GM19099 (cell line): ENCODE data around the gene MBD3.

Experiments used
- POLR2A ChIP-seq: IDR thresholded peaks from 3 replicates; pipeline ENCODE4 v1.6.1; 2011; ENCODE audit warnings: low read depth; ENCODE audit not compliant: insufficient read length; ENCODE audit errors: extremely low read depth

Gene MBD3

DNA sequence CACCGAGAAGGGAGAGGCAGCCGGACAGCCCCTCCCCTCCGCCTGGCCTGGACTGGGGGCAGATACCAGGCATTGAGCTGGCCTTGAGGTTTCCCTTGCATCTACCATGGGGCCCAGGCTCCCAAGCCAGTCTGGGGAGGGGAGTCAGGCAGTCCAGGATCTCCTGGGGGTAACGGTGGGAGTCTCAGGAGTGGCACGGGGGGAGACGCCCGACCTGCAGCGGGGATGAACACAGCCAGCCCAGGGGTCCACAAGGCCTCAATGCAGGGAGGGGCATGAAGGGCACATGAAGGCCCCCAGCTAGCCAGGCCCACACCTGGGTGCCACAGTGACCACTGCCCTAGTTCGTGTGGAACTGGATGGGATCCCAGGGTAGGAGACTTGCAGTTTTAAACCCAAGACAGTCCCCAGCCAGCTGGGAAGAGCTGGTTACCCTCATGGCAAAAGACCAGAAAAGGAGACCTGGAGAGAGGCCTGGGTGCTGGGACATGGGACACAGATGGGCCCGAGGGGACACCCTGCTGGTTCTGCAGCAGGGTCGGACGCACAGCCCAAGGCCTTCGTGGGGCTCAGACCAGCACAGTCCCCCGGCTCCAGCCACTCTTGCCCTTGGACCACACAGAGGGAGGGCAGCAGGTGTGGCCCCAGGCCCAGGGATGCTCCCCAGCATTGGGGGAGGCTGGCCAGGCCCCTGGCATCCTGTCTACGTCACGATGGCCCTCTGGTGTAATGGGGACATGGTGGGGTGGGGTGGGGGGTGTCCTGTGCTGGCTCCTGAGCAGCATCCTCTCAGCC is 17.2 kb upstream of the MBD3 start:
- no peak for TF ChIP-seq POLR2A

DNA sequence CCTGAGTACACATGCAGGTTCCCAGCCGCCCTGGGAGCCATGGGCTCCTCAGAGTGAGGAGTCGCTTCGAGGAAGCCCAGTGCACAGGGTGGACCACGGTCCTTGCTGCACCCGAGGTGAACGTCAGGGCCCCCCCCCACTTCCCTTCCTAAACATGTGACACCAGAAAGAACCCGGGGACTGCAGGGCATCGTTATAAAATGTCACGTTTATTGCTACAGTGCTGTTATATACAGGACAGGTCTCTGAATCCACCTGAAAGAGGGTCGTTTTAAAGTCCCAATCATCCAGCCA is 16.4 kb upstream of the MBD3 start:
- TF ChIP-seq POLR2A: no peak

DNA sequence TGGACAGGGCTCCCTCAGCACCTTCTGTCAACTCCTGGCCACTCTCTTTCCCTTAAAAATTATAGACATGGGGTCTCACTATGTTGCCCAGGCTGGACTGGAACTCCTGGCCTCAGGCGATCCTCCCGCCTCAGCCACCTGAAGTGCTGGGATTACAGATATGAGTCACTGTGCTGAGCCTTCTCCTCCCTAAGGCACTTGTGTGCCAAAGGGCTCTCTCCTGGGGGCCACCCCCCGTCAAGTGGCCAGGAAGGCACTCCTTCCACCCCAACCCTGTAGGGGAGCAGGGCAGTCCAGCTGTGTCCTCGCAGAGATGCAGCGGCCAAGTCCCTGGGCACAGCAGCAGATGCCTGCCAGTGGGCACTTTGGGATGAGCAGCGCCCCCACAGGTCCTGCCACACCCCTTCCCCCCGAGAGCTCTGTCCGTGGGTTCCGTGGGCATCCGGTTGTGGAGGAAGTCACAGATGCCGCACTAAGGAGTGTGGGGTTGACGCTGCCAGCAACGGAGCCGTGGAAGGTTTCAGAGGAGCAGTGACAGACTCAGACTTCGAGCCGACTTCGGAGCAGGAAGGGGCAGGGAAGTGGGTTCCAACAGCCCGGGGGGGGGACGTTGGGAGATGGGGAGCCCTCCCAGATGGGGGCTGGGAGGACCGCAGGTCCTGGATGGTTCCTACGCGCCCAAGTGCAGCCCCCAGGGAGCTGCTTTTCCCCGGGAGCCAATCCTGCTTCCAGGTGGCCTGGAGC is 15.9 kb upstream of the MBD3 start:
- no peak for TF ChIP-seq POLR2A

DNA sequence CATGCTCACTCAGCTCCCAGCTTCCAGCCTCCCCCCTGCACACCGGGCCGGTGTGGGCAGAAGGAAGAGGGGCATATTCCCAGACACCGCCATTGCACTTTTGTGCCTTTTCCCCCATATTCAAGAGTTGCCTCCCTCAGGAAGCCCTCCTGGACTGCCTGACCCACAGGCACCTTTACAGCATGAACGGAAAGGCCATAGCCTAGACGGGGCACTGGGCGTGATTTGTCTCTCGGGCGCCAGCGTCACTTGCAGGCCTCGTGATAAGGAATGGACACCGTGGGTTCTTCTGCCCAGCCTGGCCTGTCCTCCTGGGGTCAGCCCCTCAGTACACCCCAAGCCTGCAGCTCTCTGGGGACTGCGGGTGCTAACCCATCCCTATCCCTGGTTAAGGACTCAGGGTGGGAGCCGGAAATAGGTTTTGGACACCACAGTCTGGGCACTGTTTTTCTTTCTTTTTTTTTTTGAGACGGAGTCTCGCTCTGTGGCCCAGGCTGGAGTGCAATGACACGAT is 13.5 kb upstream of the MBD3 start:
- TF ChIP-seq POLR2A: no peak

DNA sequence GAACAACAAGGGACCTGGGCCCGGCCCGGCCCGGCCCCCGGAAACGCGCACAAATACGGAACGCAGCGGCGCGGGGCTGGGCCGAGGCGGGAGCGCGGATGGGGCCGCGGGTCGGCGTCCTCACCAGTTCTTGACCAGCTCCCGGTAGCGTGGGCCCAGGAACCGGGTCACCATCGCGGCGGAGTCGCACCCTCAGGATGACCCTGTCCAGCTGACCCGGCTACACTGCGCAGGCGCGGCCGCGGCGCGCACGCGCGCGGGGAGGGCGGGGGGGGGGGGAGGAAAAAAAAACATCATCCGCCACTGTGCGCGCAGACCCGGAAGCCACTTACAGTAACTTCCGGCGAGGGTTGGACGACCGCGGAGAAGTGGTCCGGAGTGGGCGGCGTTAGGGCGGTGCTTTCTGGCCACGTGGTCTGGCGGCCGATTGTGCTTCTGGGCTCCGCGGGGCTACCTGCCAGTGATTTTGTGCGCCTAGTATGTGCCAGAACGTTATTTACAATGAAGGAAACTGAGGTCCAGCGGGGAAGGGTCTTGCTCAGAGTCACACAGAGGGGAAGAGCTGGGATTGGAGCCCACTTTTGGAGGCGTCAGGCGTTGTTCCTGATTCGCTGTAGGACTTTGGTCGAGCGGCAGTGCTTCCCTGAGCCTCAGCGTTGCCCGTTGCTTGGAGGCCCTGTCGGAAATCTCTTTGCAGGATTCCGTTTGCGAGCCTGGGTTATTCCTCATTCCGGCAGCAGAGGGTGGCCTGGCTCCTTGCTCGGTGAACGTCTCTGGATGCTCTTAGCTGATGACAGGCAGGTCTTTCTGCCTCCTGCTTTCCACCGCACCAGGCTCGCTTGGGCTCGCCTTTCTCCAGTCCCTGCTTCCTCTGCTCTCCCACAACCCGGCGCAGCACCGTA is 12.8 kb upstream of the MBD3 start, which contains the start of gene UQCR11:
Gene UQCR11, minus strand, starts transcription at position 227 of the 902 bp plus-strand sequence. Its CDS starts 53 bp downstream, at position 174.
- peak; percentile 70 for TF ChIP-seq POLR2A

DNA sequence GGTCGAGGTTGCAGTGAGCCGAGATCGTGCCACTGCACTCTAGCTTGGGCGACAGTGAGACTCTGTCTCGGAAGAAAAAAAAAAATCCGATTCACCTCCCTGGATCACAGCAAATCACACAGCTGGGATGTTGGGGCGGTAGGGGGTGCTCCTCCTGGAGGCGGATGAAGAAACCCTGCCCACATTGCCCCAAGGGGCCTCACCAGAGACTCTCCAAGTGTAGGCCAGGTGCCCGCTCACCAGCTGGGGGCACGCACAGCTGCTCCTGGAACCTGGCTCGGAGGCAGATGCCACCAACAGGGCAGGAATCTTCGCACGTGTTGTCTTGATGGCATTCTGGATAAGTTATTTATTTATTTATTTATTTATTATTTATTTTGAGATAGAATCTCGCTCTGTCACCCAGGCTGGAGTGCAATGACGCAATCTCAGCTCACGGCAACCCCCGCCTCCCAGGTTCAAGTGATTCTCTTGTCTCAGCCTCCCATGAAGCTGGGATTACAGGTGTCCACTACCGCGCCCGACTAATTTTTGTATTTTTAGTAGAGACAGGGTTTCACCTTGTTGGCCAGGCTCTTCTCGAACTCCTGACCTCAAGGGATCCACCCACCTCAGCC is 9.5 kb upstream of the MBD3 start:
- TF ChIP-seq POLR2A: no peak

DNA sequence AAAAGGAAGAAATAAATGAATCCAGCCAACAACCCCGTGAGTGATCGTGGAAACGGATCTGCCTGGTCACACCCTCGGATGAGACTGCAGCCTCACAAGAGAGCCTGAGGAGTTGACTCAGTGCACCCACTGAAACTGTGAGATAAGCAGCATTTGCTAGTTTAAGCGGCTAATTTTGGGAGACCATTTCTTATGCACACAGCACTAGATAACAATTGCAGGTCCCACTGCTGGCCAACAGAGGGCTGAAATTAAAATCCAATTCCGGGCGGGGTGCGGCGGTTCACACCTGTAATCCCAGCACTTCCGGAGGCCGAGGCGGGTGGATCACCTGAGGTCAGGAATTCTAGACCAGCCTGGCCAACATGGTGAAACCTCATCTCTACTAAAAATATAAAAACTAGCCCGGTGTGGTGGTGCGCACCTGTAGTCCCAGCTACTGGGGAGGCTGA is 9.0 kb upstream of the MBD3 start:
- TF ChIP-seq POLR2A: no peak

DNA sequence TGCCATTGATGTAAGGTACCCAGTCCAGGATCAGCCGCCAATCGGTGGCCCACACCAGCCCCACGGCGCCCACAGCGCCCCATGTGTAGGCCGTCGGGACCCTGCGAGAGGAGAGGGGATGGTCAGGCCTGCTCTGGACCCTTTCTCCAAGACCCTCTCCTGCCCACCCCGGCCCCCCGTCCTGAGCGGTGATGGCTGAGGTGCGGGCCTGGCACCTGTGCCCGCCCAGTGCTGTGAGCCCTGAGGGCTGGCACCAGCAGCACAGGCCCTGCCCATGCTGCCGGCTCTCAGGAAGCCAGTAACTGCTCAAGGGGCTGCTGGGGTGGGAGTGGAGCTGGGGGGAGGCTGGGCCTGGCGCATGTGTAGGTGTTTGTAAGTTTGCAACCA is 6.8 kb upstream of the MBD3 start:
- TF ChIP-seq POLR2A: no peak

DNA sequence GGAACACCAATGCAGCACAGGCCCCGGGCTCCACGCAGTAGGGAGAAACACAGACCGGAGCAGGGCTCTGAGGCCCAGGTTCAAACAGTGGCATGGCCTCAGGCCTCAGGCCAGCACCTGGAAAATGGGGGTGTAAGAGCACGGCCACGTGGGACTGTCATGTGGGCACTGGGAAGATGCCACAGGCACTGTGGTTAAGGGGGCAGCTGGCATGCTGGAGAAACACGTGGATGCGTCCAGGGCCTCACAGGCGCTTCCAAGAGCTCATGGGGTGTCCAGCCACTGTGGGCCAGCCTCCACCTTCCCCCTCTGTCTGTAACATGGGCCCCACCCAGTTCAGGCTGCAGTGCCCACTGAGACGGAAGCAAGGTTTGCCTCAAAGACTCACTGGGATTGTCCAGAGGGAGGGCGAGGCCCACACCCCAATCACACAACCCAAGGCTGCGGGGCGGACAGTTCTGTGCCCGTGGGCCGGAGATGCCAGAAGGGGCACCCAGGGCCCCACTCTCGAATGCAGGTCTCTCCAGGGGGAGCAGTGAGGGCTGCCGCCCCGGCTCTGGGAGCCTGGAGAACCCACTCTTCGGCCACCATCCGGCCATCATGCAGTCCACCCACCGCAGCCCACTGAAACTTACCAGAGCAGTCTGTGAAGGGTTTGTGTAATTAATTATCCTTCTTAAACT is 6.3 kb upstream of the MBD3 start:
- TF ChIP-seq POLR2A: no peak

DNA sequence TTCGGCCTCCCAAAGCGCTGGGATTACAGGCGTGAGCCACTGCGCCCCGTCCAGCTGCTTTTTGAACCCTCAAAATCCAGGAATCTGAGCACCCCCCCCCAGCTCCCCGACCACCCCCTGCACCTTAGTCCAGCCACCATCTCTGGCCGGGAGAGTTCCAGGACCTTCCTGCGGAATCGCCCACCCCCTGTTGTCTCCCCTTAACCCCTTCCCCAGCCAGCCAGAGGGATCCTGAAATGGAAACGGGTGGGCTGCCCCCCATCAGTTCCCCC is 772 bp upstream of the MBD3 start:
- TF ChIP-seq POLR2A: no peak

DNA sequence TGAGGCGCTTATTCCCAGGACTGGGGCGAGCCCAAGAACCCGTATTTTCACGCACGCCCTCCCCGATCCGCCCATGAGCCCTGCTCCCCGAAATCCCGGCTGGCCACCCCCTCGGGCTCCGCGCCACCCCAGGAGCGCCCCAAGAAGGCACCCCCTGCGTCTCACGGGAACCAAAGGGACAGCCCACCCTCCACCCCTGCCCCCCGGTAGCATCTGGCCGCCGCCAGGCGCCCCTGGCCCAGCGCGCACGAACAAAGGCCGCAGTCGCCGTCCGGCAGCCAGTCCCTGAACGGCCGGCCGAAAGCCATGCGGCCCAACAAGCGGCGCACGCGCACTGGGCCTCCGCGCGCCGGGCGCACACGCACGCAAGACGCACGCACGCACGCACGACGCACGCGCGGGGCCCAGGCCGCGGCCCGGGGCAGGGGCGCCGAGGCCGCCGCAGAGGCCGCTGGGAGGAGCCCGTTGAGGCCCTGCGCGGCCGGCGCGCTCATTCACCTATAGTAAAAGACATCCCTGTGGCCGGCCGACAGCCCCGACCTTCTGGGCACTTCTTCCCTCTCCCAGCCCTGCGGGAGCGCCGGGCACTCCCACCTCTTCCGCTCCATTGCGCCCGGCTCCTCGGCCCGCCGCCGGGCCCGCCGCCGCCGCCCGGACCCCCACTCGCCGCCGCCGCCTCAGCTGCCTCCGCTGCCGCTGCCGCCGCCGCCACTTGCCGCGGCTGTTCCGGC is 476 bp downstream of the MBD3 start:
- peak; percentile 97 for TF ChIP-seq POLR2A

DNA sequence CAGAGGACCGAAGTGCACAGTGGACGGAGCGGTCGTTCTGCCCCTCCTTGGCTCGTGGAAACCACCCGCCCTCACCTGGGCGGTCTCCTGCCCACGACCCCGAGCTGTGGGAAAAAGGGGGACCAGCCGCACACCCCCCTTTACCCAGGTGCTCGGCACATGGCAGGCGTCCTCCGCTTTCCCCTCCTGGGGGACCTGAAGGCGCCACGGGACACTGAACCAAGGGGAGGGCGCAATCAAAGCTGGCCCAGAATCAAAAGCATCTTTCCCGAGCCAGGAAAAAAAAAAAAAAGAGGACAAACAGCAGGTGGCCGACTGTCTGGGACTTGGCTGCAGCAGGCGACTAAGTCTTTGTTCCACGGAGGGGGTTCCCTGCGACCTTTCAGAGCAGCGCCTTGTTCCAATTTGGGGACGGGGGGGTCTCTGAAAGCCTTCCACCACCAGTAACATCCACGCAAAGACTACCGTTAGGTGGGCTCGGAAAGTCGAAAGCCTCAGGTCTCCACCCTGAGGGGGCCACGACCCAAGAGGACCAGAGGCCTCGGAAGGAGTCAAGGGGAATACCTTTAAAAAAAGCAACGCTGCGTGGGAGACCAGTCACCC is 1.1 kb downstream of the MBD3 start:
- TF ChIP-seq POLR2A: no peak

DNA sequence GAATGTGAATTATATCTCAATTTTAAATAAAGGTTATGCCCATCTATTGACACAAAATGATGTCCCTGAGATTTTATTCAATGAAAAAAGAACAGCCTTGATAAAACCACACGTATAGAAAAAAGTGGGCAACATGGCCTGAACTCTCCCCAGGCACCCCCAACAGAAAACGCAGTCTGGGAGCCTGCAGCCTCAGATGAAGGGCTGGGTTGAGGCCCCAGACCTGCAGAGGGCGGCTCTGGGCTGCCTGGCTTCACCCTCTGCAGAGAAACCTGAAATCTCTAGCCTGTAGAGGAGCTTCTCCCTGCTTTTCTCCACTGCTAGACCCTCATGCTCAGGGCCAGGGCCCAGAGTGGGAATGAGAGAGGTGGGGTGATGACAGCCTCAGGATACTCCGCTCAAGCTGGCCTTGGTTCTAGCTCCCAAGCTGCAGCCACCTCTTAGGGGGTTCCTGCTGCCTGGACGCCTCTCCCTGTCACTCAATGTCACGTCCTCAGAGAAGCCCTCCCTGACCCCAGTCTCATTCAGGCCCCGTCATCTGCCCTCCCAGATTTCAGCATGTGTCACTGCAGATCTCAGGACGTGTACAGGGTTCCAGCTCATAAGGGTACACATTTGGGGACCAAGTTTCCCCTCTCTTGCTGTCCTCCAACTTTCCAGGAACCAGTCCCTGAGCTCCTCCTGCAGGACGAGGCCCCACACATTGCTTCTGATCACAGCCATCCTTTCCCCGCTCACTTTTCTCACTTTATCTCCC is 1.8 kb downstream of the MBD3 start:
- TF ChIP-seq POLR2A: peak; percentile 36
